ENCODE measurements around the gene PLSCR1.
"Not testable (repeated sequence)": the region's sequence is repeated elsewhere in the genome, so short reads cannot be mapped to it uniquely, and the experiment has no call there.

The PLSCR1 gene

DNA sequence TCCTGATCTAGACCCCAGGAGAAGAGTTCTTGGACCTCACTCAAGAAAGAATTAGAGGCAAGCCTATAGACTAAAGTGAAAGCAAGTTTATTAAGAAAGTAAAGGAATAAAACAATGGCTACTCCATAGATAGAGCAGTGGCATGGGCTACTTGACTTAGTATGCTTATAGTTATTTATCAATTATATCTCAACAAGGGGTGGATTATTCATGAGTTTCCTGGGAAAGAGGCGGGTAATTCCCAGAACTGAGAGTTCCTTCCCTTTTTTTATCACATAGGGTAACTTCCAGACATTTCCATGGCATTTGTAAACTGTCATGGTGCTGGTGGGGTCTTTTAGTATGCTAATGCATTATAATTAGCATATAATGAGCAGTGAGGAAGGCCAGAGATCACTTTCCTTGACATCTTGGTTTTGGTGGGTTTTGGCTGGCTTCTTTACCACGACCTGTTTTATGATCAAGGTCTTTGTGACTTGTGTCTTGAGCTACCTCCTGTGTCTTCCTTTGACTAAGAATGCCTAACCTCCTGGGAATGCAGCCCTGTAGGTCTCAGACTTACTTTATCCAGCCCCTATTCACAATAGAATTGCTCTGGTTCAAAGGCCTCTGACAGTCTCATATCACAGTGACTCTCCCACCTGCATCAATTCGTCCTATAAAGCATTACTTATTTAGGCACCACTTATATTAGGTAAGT lies 39.8 kb downstream of the PLSCR1 start:
- TF ChIP-seq CTCF (conservative IDR thresholded peaks at IDR 0.05; ENCODE audit: low read depth, low read length): no peak
- DNase-seq (ENCODE audit: low read depth): no peak
- no peak overlapping the region for H3K4me3 ChIP-seq (ENCODE audit: low read length)

GRCh38 chr3:146503461-146504202 lies 40.8 kb downstream of the PLSCR1 start:
- TF ChIP-seq CTCF (conservative IDR thresholded peaks at IDR 0.05; ENCODE audit: low read depth, low read length): peak; percentile 21
- peak; percentile 86 for DNase-seq (ENCODE audit: low read depth)
- H3K4me3 ChIP-seq (ENCODE audit: low read length): no peak overlapping the region

GRCh38 chr3:146502887-146503460 lies 41.4 kb downstream of the PLSCR1 start:
- TF ChIP-seq CTCF (conservative IDR thresholded peaks at IDR 0.05; ENCODE audit: low read depth, low read length): no peak
- no peak overlapping the region for H3K4me3 ChIP-seq (ENCODE audit: low read length)
- no peak for DNase-seq (ENCODE audit: low read depth)

DNA sequence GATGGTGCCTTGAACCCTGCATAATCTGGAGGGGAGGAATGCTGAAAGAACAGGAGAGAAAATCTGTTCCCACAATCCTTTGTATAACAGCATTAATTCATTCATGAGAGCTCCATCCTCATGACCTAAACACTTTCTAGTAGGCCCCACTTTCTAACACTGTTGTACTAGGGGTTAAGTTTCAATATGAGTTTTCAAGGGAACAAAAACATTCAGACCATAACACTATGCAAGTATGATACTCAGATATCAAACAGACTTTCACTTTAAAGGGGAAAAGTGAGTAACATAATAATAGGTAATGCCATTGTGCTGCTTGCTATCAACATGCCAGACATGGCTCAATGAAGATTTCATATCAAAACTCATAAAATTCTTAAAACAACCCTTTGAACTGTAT lies 42.7 kb downstream of the PLSCR1 start:
- no peak for DNase-seq (ENCODE audit: low read depth)
- no peak overlapping the region for H3K4me3 ChIP-seq (ENCODE audit: low read length)
- no peak for TF ChIP-seq CTCF (conservative IDR thresholded peaks at IDR 0.05; ENCODE audit: low read depth, low read length)

- TF ChIP-seq CTCF (conservative IDR thresholded peaks at IDR 0.05; ENCODE audit: low read depth, low read length): no peak
- H3K4me3 ChIP-seq (ENCODE audit: low read length): no peak overlapping the region
- no peak for DNase-seq (ENCODE audit: low read depth)
Measured at GRCh38 chr3:146499701-146500100, 44.7 kb downstream of the PLSCR1 start.

- no peak for TF ChIP-seq CTCF (conservative IDR thresholded peaks at IDR 0.05; ENCODE audit: low read depth, low read length)
- no peak for DNase-seq (ENCODE audit: low read depth)
- no peak overlapping the region for H3K4me3 ChIP-seq (ENCODE audit: low read length)
Measured at GRCh38 chr3:146498002-146498736, 46.2 kb downstream of the PLSCR1 start.

- H3K4me3 ChIP-seq (ENCODE audit: low read length); DNase-seq (ENCODE audit: low read depth): not testable (repeated sequence)
Measured at GRCh38 chr3:146497145-146497843, 47.1 kb downstream of the PLSCR1 start.

Data from retinal pigment epithelial cell (primary cell).